Measurements from ENCODE around the gene TSKS. TPM values are rescaled to one million over a fixed set of nuclear protein-coding genes. Genes with fewer than 3 reads are reported as not detected.

The TSKS gene
- total and polyA plus RNA-seq, 2 of the 13 experiments (the other 11 are each of a cell fraction or from before 2014, with no cell fraction given) = 0.03 TPM; not detected in 1

DNA sequence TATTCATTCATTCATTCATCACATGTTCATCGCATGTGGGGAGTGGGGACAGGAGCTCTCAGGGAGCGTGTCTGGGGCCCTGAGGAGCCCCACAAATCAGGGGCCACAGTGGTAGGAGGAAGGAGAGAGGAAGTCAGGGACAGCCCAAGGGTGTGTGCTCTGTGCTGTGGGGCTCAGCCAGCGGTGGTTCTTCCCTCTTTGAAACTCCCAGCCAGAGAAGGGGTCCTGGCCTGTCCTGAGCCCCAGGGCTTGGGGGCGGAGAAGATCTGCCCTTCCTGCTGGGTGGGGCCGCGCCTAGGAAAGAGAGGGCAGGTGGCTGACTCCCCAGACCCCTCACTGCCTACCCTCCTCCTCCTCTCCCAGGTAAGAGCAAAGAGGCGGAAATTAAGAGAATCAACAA lies 18.3 kb upstream of the TSKS start:
- intact Hi-C loops (cut with micrococcal nuclease; ENCODE audit: unreplicated experiment) (no loop called here), in situ Hi-C loops (cut with HindIII; ENCODE audit: extremely low pct_ligation_motif_present, low pct_unique_long_range_greater_than_20kb) (no loop called here)
- ATAC-seq (peak; percentile 58), FAIRE-seq (no peak), DNase-seq (ENCODE audit: low spot score) (no peak)
- Histone ChIP-seq H3K4me1 (ENCODE audit: insufficient read depth, low read length) (peaks cover 17% of the 10 kb centered on the region), H3K79me2 (ENCODE audit: insufficient read depth, low read length) (no peaks in the 10 kb centered on the region), H3K9me3 (ENCODE audit: low read length) (no peaks in the 10 kb centered on the region), H3K4me2 (ENCODE audit: low read depth, low read length) (no peak overlapping the region), H3K9ac (ENCODE audit: insufficient read depth, low read depth, low read length) (no peak overlapping the region), H3K27ac (ENCODE audit: extremely low read length, insufficient read depth, low read length) (peak overlapping the region; percentile 2), H3K4me3 (replicated peaks in 1 of 3; ENCODE audit: insufficient read depth in 1 of 3, low read depth in 2 of 3, low read length in 3 of 3) (no peak overlapping the region), H3K27me3 (ENCODE audit: control insufficient read depth in 1 of 2, insufficient read depth in 2 of 2, low read length in 2 of 2) (no peaks in the 10 kb centered on the region), H3K36me3 (replicated peaks in 1 of 2; ENCODE audit: control insufficient read depth in 1 of 2, insufficient read depth in 2 of 2, low read length in 2 of 2) (peaks cover 9 to 13% of the 10 kb centered on the region in 2 experiments; a peak in 4 of 5 replicates), H4K20me1 (ENCODE audit: insufficient read depth, low read length) (no peaks in the 10 kb centered on the region), H2AFZ (ENCODE audit: low read length) (no peak overlapping the region)
- ChIA-PET CTCF (ENCODE audit: low intra/inter-chr PET ratio, low total read pairs) (no interaction called here), POLR2A (no interaction called here)
- WGBS (ENCODE audit: low lambda C conversion rate) = 98% methylated on average over 6 of the region's 7 CpGs
- BruUV-seq (replicated peaks) = no TSS peak
- no peak for TF ChIP-seq PHB2 (IDR thresholded peaks at IDR 0.05; ENCODE audit: partially characterized antibody)
- TF ChIP-seq, protein P1, sequence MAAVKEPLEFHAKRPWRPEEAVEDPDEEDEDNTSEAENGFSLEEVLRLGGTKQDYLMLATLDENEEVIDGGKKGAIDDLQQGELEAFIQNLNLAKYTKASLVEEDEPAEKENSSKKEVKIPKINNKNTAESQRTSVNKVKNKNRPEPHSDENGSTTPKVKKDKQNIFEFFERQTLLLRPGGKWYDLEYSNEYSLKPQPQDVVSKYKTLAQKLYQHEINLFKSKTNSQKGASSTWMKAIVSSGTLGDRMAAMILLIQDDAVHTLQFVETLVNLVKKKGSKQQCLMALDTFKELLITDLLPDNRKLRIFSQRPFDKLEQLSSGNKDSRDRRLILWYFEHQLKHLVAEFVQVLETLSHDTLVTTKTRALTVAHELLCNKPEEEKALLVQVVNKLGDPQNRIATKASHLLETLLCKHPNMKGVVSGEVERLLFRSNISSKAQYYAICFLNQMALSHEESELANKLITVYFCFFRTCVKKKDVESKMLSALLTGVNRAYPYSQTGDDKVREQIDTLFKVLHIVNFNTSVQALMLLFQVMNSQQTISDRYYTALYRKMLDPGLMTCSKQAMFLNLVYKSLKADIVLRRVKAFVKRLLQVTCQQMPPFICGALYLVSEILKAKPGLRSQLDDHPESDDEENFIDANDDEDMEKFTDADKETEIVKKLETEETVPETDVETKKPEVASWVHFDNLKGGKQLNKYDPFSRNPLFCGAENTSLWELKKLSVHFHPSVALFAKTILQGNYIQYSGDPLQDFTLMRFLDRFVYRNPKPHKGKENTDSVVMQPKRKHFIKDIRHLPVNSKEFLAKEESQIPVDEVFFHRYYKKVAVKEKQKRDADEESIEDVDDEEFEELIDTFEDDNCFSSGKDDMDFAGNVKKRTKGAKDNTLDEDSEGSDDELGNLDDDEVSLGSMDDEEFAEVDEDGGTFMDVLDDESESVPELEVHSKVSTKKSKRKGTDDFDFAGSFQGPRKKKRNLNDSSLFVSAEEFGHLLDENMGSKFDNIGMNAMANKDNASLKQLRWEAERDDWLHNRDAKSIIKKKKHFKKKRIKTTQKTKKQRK (IDR thresholded peaks at IDR 0.05; ENCODE audit: low read length) = no peak
- no peak for TF ChIP-seq TCF7 (IDR thresholded peaks at IDR 0.05; ENCODE audit: low read depth)

DNA sequence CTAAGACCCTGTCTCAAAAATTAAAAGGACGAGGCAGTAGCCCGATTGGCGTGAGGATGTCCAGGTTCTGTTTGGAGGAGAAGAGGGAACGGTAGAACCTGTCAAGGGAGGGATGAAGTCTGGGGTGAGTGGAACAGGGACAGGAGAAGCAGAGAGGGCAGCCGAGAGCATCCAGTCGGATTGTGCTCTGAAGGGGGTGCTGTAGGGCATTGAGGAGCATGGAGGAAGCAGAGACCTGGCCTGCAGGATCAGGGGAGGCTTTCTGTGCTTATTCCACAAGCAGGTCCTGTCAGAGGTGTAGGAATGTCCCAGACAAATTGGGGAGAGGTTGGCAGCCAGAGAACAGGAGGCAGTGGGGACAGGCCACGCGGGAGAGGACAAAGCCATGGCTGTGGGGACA lies 17.8 kb upstream of the TSKS start:
- 93% methylated on average over 8 of the region's 8 CpGs for WGBS (ENCODE audit: low lambda C conversion rate)
- H3K4me2 ChIP-seq (ENCODE audit: low read depth, low read length) = no peak overlapping the region
- H3K27ac ChIP-seq (ENCODE audit: extremely low read length, insufficient read depth, low read length) = no peak overlapping the region
- in situ Hi-C loops (cut with HindIII; ENCODE audit: extremely low pct_ligation_motif_present, low pct_unique_long_range_greater_than_20kb) = no loop called here
- no peak overlapping the region for H3K4me3 ChIP-seq (replicated peaks in 1 of 3; ENCODE audit: insufficient read depth in 1 of 3, low read depth in 2 of 3, low read length in 3 of 3)
- BruUV-seq (replicated peaks) = no TSS peak
- FAIRE-seq (no peak), ATAC-seq (peak; percentile 47; the same call in 2 of the 3 replicates), DNase-seq (ENCODE audit: low spot score) (no peak)
- peaks cover 17% of the 10 kb centered on the region for H3K4me1 ChIP-seq (ENCODE audit: insufficient read depth, low read length)
- TF ChIP-seq POLR2G (IDR thresholded peaks at IDR 0.05; ENCODE audit: low read depth, low read length) = 0 out of 2 replicates have a peak, but pooled peaks have one; percentile 8
- TF ChIP-seq, protein P2, sequence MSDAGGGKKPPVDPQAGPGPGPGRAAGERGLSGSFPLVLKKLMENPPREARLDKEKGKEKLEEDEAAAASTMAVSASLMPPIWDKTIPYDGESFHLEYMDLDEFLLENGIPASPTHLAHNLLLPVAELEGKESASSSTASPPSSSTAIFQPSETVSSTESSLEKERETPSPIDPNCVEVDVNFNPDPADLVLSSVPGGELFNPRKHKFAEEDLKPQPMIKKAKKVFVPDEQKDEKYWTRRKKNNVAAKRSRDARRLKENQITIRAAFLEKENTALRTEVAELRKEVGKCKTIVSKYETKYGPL (CRISPR knock-in tag; IDR thresholded peaks at IDR 0.05) = no peak
- H3K79me2 ChIP-seq (ENCODE audit: insufficient read depth, low read length) = no peaks in the 10 kb centered on the region
- H3K27me3 ChIP-seq (ENCODE audit: control insufficient read depth in 1 of 2, insufficient read depth in 2 of 2, low read length in 2 of 2) = no peaks in the 10 kb centered on the region
- H3K36me3 ChIP-seq (replicated peaks in 1 of 2; ENCODE audit: control insufficient read depth in 1 of 2, insufficient read depth in 2 of 2, low read length in 2 of 2) = peaks cover 9 to 13% of the 10 kb centered on the region in 2 experiments; a peak in 4 of 5 replicates
- intact Hi-C loops (cut with micrococcal nuclease; ENCODE audit: unreplicated experiment) = no loop called here
- H3K9me3 ChIP-seq (ENCODE audit: low read length) = no peaks in the 10 kb centered on the region
- H2AFZ ChIP-seq (ENCODE audit: low read length) = no peak overlapping the region
- CTCF ChIA-PET (ENCODE audit: low intra/inter-chr PET ratio, low total read pairs) = no interaction called here
- no peak overlapping the region for H3K9ac ChIP-seq (ENCODE audit: insufficient read depth, low read depth, low read length)
- no peaks in the 10 kb centered on the region for H4K20me1 ChIP-seq (ENCODE audit: insufficient read depth, low read length)
- POLR2A ChIA-PET = no interaction called here
